CD1c-positive myeloid dendritic cell (primary cell): ENCODE results near the gene WHRN.

Experiments
- DNase-seq: peaks from one replicate; pipeline ENCODE4 v3.0.0-alpha.2; 2016; ENCODE audit errors: extremely low spot score

Gene WHRN

GRCh38 chr9:114505187-114506081 lies at the start of gene WHRN:
TSS of gene WHRN (minus strand) at chr9:114505473. CDS start at chr9:114504801, 672 bp downstream.
- DNase-seq = peak; percentile 92

- no peak for DNase-seq
Observed at GRCh38 chr9:114553202-114553601, 47.9 kb upstream of the WHRN start.

GRCh38 chr9:114552706-114553105 lies 47.4 kb upstream of the WHRN start:
- DNase-seq = peak; percentile 39

GRCh38 chr9:114551750-114552685 lies 46.7 kb upstream of the WHRN start:
- peak; percentile 88 for DNase-seq

- DNase-seq = peak; percentile 43
Observed at GRCh38 chr9:114549697-114550330, 44.5 kb upstream of the WHRN start.

GRCh38 chr9:114546851-114547250 lies 41.6 kb upstream of the WHRN start:
- DNase-seq = no peak

GRCh38 chr9:114545055-114545454 lies 39.8 kb upstream of the WHRN start:
- DNase-seq = no peak

- no peak for DNase-seq
Observed at GRCh38 chr9:114539701-114540380, 34.6 kb upstream of the WHRN start.

- DNase-seq = peak; percentile 19
Observed at GRCh38 chr9:114538241-114538640, 33.0 kb upstream of the WHRN start.

GRCh38 chr9:114532561-114533237 lies 27.4 kb upstream of the WHRN start:
- DNase-seq = no peak

- no peak for DNase-seq
Observed at GRCh38 chr9:114529285-114529684, 24.0 kb upstream of the WHRN start.

GRCh38 chr9:114526807-114527206 lies 21.5 kb upstream of the WHRN start:
- no peak for DNase-seq

- no peak for DNase-seq
Observed at GRCh38 chr9:114525513-114525912, 20.2 kb upstream of the WHRN start.

GRCh38 chr9:114524247-114524681 lies 19.0 kb upstream of the WHRN start:
- DNase-seq = no peak

GRCh38 chr9:114522847-114523246 lies 17.6 kb upstream of the WHRN start:
- no peak for DNase-seq

GRCh38 chr9:114522286-114522685 lies 17.0 kb upstream of the WHRN start:
- no peak for DNase-seq

- DNase-seq = no peak
Observed at GRCh38 chr9:114521846-114522245, 16.6 kb upstream of the WHRN start.

GRCh38 chr9:114518599-114519022 lies 13.3 kb upstream of the WHRN start:
- DNase-seq = peak; percentile 45

- DNase-seq = no peak
Observed at GRCh38 chr9:114518120-114518519, 12.8 kb upstream of the WHRN start.

GRCh38 chr9:114516913-114517312 lies 11.6 kb upstream of the WHRN start:
- DNase-seq = no peak

- DNase-seq = no peak
Observed at GRCh38 chr9:114515528-114515927, 10.3 kb upstream of the WHRN start.
